Measurements from ENCODE around the gene PUS7L. TPM values are rescaled to one million over a fixed set of nuclear protein-coding genes. Genes with fewer than 3 reads are reported as not detected.

PUS7L gene
- polyA plus RNA-seq, 1 donor from 2014 or later, result 29.2 TPM

DNA sequence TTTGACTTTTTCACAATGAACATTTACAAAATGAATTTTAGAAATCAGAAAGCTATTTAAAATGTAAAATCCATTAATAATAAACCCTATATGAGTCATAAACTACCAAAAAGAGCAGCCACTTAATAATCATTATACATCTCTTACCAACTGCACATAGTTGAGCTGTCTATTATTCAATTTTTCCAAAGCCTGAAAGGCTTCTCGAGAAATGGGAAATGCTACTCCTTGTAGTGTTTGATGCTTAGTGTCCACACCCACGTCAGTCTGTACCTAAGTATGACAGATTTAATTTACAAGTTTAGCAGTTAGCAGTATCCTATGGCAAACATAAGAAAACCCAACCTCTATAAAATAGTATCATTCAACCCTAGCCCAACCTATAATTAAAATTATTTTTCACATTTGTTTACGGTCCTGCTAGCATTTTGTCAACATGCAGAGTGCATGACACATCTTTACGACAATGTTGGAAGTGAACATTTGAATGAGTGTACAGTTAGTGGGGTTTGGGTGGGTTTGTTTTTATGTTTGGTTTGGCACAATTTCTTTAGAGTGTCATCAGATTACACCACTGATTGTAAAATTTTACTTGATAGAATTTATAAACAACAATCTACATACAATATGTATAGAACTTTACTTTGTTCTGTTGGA lies 39.1 kb upstream of the PUS7L start:
- no peaks in the 10 kb centered on the region for H3K27me3 ChIP-seq (ENCODE audit: insufficient read depth, low read depth, low read length)
- no peak overlapping the region for H3K27ac ChIP-seq (ENCODE audit: low read length)
- no peaks in the 10 kb centered on the region for H3K9me2 ChIP-seq (ENCODE audit: insufficient read depth, low read length)
- H4K20me1 ChIP-seq (ENCODE audit: insufficient read depth), result no peaks in the 10 kb centered on the region
- no peaks in the 10 kb centered on the region for H3K36me3 ChIP-seq (ENCODE audit: insufficient read depth, low read length)
- H3K9ac ChIP-seq (ENCODE audit: low read length), result no peak overlapping the region
- TF ChIP-seq TAF1 (IDR thresholded peaks at IDR 0.05; ENCODE audit: low read depth), result no peak
- TF ChIP-seq MXI1 (conservative IDR thresholded peaks at IDR 0.05; ENCODE audit: poor library complexity, severe bottlenecking), result no peak
- TF ChIP-seq RAD21 (conservative IDR thresholded peaks at IDR 0.05), result no peak
- no peak for TF ChIP-seq SMC3 (conservative IDR thresholded peaks at IDR 0.05; ENCODE audit: poor library complexity)
- no peak for TF ChIP-seq EP300 (conservative IDR thresholded peaks at IDR 0.05; ENCODE audit: poor library complexity, severe bottlenecking)
- TF ChIP-seq POLR2AphosphoS5 (IDR thresholded peaks at IDR 0.05), result no peak
- TF ChIP-seq, protein P1, sequence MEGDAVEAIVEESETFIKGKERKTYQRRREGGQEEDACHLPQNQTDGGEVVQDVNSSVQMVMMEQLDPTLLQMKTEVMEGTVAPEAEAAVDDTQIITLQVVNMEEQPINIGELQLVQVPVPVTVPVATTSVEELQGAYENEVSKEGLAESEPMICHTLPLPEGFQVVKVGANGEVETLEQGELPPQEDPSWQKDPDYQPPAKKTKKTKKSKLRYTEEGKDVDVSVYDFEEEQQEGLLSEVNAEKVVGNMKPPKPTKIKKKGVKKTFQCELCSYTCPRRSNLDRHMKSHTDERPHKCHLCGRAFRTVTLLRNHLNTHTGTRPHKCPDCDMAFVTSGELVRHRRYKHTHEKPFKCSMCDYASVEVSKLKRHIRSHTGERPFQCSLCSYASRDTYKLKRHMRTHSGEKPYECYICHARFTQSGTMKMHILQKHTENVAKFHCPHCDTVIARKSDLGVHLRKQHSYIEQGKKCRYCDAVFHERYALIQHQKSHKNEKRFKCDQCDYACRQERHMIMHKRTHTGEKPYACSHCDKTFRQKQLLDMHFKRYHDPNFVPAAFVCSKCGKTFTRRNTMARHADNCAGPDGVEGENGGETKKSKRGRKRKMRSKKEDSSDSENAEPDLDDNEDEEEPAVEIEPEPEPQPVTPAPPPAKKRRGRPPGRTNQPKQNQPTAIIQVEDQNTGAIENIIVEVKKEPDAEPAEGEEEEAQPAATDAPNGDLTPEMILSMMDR (IDR thresholded peaks at IDR 0.05; ENCODE audit: poor library complexity, severe bottlenecking), result no peak
- H3K79me2 ChIP-seq (replicated peaks; ENCODE audit: insufficient read depth, low read length), result peaks cover under 1% of the 10 kb centered on the region
- no peaks in the 10 kb centered on the region for H3F3A ChIP-seq (ENCODE audit: insufficient read depth, low read length, poor library complexity, severe bottlenecking)
- H3K4me2 ChIP-seq (ENCODE audit: low read length), result no peak overlapping the region
- H2AFZ ChIP-seq (ENCODE audit: low read depth, low read length), result no peak overlapping the region
- no peak overlapping the region for H3K4me3 ChIP-seq (ENCODE audit: low read length)
- no peaks in the 10 kb centered on the region for H3K9me3 ChIP-seq (ENCODE audit: low read length)

DNA sequence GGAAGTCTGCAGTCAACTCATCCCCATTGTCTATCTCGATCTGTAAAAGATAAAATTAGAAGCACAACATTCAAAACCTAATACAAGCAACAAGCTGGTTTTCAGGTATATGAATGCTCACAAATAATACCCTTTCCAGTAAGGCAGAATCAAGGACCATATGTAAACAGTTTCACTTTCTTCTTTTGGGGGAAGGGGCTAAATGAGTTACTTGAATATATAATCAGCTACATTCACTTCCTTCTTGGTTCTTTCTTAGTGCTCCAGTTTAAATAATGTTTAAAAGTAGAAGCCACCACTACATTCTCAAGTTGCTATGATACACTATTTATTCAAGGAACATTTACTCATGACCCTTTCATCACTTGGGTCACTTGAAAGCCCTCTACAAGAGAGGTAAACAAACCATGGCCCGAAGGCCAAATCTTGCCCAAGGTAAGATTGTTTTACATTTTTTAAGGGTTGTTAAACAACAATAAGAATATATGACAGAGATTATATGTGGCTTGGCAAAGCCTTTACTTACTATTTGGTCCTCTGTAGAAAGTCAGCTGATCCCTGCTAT lies 37.2 kb upstream of the PUS7L start:
- Histone ChIP-seq H2AFZ (ENCODE audit: low read depth, low read length) (no peak overlapping the region), H3K27ac (ENCODE audit: low read length) (no peak overlapping the region), H3K4me2 (ENCODE audit: low read length) (no peak overlapping the region), H3K36me3 (ENCODE audit: insufficient read depth, low read length) (no peaks in the 10 kb centered on the region), H3K4me3 (ENCODE audit: low read length) (no peak overlapping the region), H3K9ac (ENCODE audit: low read length) (no peak overlapping the region), H3K79me2 (replicated peaks; ENCODE audit: insufficient read depth, low read length) (no peaks in the 10 kb centered on the region), H4K20me1 (ENCODE audit: insufficient read depth) (no peaks in the 10 kb centered on the region), H3F3A (ENCODE audit: insufficient read depth, low read length, poor library complexity, severe bottlenecking) (no peaks in the 10 kb centered on the region), H3K9me2 (ENCODE audit: insufficient read depth, low read length) (no peaks in the 10 kb centered on the region), H3K9me3 (ENCODE audit: low read length) (no peaks in the 10 kb centered on the region), H3K27me3 (ENCODE audit: insufficient read depth, low read depth, low read length) (no peaks in the 10 kb centered on the region)
- no peak for TF ChIP-seq EP300 (conservative IDR thresholded peaks at IDR 0.05; ENCODE audit: poor library complexity, severe bottlenecking)
- no peak for TF ChIP-seq SMC3 (conservative IDR thresholded peaks at IDR 0.05; ENCODE audit: poor library complexity)
- TF ChIP-seq, protein P1 (IDR thresholded peaks at IDR 0.05; ENCODE audit: poor library complexity, severe bottlenecking), result no peak
- no peak for TF ChIP-seq TAF1 (IDR thresholded peaks at IDR 0.05; ENCODE audit: low read depth)
- no peak for TF ChIP-seq RAD21 (conservative IDR thresholded peaks at IDR 0.05)
- no peak for TF ChIP-seq POLR2AphosphoS5 (IDR thresholded peaks at IDR 0.05)
- TF ChIP-seq, protein P2, sequence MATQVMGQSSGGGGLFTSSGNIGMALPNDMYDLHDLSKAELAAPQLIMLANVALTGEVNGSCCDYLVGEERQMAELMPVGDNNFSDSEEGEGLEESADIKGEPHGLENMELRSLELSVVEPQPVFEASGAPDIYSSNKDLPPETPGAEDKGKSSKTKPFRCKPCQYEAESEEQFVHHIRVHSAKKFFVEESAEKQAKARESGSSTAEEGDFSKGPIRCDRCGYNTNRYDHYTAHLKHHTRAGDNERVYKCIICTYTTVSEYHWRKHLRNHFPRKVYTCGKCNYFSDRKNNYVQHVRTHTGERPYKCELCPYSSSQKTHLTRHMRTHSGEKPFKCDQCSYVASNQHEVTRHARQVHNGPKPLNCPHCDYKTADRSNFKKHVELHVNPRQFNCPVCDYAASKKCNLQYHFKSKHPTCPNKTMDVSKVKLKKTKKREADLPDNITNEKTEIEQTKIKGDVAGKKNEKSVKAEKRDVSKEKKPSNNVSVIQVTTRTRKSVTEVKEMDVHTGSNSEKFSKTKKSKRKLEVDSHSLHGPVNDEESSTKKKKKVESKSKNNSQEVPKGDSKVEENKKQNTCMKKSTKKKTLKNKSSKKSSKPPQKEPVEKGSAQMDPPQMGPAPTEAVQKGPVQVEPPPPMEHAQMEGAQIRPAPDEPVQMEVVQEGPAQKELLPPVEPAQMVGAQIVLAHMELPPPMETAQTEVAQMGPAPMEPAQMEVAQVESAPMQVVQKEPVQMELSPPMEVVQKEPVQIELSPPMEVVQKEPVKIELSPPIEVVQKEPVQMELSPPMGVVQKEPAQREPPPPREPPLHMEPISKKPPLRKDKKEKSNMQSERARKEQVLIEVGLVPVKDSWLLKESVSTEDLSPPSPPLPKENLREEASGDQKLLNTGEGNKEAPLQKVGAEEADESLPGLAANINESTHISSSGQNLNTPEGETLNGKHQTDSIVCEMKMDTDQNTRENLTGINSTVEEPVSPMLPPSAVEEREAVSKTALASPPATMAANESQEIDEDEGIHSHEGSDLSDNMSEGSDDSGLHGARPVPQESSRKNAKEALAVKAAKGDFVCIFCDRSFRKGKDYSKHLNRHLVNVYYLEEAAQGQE (IDR thresholded peaks at IDR 0.05; ENCODE audit: borderline replicate concordance), result no peak
- no peak for TF ChIP-seq MXI1 (conservative IDR thresholded peaks at IDR 0.05; ENCODE audit: poor library complexity, severe bottlenecking)
- no peak for TF ChIP-seq EZH2 (IDR thresholded peaks at IDR 0.05; ENCODE audit: borderline replicate concordance, insufficient read depth, low read length, poor library complexity, severe bottlenecking)
